Limb (tissue), 2 donors: ENCODE measurements around the gene PLXND1.
A peak's percentile ranks its signal among the peaks of the same experiment; 100 is the strongest.
"Not testable (repeated sequence)": the region's sequence is repeated elsewhere in the genome, so short reads cannot be mapped to it uniquely, and the experiment has no call there.

Experiments used
- DNase-seq, 2 donors: peaks; one replicate each; pipeline ENCODE4 v3.0.0-alpha.2; 2016; ENCODE audit errors: extremely low spot score in 2 of 2

The PLXND1 gene

DNA sequence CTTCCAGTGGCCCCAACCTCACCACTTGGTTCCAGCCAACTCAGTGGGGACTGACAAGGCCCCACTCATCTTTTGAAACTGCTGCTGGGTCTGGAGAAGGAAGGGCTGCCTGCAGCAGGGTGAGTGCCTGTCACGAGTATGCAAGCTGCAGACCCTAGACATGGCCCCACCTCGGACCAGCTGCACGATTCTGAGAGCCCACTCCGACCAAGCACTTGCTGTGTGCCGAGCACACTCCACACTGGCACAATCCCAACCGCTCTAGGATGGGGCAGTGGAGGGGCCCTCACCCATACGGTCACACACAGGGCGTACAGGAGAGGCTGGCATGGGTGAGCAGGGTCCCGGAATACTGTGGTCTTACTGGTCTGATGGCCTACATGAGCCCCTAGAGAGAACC lies 8.0 kb upstream of the PLXND1 start:
- no peak for DNase-seq

DNA sequence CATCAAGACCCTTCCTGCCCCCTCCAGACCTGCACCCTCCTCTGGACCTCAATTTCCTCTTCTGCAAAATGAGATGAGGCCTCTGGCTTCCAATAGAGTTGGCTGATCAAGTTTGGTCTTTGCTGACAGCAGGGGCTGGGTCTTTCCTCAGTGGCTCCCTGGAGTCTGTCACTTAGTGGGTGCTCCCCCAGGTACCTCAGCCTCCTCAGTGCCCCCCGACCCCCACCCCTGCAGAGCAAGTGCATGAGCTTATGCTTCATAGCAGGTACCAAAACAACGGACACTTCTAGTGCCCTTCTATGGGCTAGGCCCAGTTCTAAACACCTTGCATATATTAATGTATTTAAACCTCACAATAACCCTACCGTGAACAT lies 6.9 kb upstream of the PLXND1 start:
- DNase-seq: no peak

GRCh38 chr3:129612534-129613366 lies 6.3 kb upstream of the PLXND1 start:
- no peak for DNase-seq

- DNase-seq: no peak
These were observed 5.5 kb upstream of the PLXND1 start for GRCh38 chr3:129611812-129612533.

GRCh38 chr3:129611446-129611800 lies 4.9 kb upstream of the PLXND1 start:
- DNase-seq: no peak

DNA sequence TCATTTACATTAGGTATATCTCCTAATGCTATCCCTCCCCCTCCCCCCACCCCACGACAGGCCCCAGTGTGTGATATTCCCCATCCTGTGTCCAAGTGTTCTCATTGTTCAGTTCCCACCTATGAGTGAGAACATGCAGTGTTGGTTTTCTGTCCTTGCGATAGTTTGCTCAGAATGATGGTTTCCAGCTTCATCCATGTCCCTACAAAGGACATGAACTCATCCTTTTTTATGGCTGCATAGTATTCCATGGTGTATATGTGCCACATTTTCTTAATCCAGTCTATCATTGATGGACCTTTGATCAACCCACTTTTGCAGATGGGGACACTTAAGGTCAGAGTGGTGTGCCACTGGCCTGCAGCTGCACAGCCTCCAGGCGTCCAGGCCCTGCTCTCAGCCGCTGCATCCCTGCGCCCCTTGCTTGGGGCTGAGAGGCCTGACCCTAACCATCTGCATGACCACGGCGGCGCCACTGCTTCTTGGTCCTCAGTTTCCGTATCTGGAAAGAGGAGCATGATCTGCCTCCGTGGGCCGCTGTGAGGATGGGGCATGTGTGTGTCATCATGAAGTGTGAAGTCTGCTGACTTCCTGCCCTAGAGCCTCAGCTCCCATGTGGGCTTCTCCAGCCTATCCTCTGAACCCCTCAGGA lies 4.4 kb upstream of the PLXND1 start:
- DNase-seq: not testable (repeated sequence)

- DNase-seq: no peak
These were observed 3.8 kb upstream of the PLXND1 start for GRCh38 chr3:129610276-129610675.

GRCh38 chr3:129609591-129610182 lies 3.2 kb upstream of the PLXND1 start:
- no peak for DNase-seq

GRCh38 chr3:129608936-129609590 lies 2.6 kb upstream of the PLXND1 start:
- DNase-seq: no peak

GRCh38 chr3:129608087-129608935 lies 1.8 kb upstream of the PLXND1 start:
- DNase-seq: no peak

DNA sequence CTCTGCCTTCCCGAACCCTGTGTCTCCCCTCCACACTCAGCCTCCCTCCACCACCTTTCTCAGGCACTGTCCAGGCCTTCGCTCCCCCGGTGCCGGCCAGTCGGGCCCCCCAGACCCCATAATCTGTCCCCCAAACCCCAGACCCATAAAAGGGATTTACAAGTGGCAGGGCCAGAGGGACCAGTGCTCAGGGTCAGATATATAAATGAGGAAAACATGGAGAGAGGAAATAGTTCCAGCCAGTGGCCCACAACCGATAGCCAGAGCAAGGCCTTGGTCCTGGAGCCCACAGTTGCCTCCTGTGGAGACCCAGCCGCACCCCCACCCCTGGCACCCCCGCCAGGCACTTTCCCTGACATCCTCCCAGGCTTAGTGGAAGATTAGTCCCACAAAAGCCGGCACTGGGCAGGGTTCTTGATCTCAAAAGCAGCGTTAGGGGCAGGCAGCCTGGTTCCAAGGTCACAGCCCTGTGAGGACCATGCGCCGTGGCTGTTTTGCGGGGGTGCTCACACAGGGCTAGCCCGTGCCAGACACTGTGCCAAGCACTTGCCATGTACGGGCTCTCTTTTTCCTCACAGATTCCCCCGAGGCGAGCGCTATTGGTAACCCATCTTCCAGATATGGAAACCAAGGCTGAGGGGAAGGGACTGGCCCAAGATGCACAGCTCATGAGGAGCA lies 1.1 kb upstream of the PLXND1 start:
- no peak for DNase-seq

DNA sequence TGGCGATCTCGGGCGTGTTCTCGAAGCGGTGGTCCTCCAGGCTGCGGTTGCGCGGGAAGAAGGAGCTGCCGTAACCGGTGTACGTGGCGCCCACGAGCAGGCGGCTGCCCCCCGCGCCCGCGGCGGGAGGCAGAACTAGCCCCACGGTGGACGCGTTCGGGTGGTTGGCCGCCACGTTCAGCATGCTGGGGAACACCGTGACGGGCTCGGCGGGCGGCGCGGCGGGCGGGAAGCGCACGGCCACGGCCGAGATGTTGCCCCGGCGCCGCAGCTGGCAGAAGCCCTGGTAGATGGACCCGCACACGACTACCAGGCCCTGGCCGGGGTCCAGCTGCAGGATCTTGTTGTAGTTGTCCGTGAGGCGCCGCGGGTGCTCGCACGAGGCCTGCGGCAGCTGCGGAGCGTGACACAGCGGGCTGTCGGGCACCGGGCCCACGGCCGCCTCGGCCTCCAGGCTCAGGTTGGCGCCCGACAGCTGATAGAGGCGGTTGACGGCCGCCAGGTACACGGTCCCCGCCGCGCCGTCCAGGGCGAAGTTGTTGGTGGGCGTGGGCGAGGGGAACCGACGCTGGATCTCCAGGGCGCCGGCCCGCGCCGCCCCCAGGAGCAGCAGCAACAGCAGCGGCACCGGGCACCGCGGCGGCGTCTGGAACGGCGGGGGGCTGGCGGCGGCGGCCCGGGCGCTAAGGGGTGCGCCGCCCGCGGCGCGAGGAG lies 397 bp downstream of the PLXND1 start:
- peak in 1 of 2 donors; percentile 67 for DNase-seq

DNA sequence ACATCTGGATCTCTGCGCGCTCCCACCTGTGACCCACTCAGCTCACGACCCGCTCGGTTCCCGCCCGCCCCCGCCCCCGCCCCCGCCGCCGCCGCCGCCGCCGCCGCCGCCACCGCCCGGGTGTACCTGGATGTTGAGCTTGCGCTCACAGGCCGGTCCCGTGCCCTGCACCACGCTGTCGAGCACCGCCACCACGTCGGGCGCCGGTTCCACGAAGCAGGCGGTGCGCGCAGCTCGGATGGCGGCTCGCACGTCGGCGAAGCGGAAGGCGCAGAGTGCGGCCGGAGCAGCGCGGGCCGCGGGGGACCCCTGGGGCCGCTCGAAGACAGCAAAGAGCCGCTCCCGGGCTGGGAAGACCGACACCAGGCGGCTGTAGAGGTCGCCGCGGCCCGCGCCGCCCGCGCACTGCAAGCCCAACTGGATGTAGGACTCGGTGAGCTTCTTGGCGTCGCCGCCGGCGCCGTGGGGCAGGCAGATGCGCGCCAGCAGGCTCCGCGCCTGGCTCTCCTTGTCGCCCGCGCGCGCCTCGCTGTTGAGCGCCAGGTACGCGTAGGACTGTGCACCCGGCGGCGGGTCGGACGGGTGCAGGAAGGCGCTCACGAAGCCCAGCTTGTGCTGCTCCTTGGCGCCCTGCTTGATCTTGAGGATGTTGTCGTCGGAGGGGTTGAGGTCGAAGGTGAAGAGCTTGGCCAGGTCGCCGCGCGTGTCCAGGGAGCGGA lies 1.1 kb downstream of the PLXND1 start:
- DNase-seq: peak in 1 of 2 donors; percentile 67

- DNase-seq: no peak
These were observed 1.7 kb downstream of the PLXND1 start for GRCh38 chr3:129604767-129605166.

GRCh38 chr3:129603991-129604749 lies 2.3 kb downstream of the PLXND1 start:
- DNase-seq: no peak

GRCh38 chr3:129603561-129603942 lies 2.9 kb downstream of the PLXND1 start:
- DNase-seq: no peak

GRCh38 chr3:129602730-129603560 lies 3.5 kb downstream of the PLXND1 start:
- no peak for DNase-seq
